Activated T-helper 2 cell treated with anti-CD3 and anti-CD28 coated beads, Interferon-gamma antibody, Interleukin-2, Interleukin-4, amounts not matched to agents 10 μg/mL and 5 μg/mL and 100 μg/mL, durations not matched to agents 14 hours and 24 hours and 36 hours (primary cell): ENCODE results near the gene LYSET. TPM values are rescaled to one million over a fixed set of nuclear protein-coding genes. Genes with fewer than 3 reads are reported as not detected.
"Not testable (repeated sequence)": the region's sequence is repeated elsewhere in the genome, so short reads cannot be mapped to it uniquely, and the experiment has no call there.

ENCODE experiments used
- DNase-seq: peaks from one replicate; pipeline ENCODE4 v3.0.0; 2021; ENCODE audit warnings: low spot score
- H3K27ac Mint-ChIP-seq: one replicate; pipeline ENCODE4 v1.8.0; 2021; ENCODE audit warnings: mixed read lengths
- H3K27me3 Mint-ChIP-seq: one replicate; pipeline ENCODE4 v1.8.0; 2021; ENCODE audit warnings: low read depth, mixed read lengths
- H3K36me3 Mint-ChIP-seq: one replicate; pipeline ENCODE4 v1.8.0; 2021; ENCODE audit warnings: low read depth, mixed read lengths
- H3K4me1 Mint-ChIP-seq: one replicate; pipeline ENCODE4 v1.8.0; 2021; ENCODE audit warnings: low read depth, mixed read lengths
- H3K4me3 Mint-ChIP-seq: one replicate; pipeline ENCODE4 v1.8.0; 2021; ENCODE audit warnings: low read depth, mild to moderate bottlenecking, moderate library complexity, mixed read lengths
- H3K9me3 Mint-ChIP-seq: one replicate; pipeline ENCODE4 v1.8.0; 2021; ENCODE audit warnings: mixed read lengths
- intact Hi-C: fragments of 100-400 bp; cut with micrococcal nuclease; formaldehyde crosslinking; loops from one replicate; pipeline ENCODE4 v1.15.1; 2023
- total RNA-seq: library from RNA; stranded (reverse); gene quantifications from 2 replicates; pipeline ENCODE4 v1.2.3, GENCODE V29; 2022

Gene LYSET
- total RNA-seq, 1 donor from 2014 or later: 13.4 TPM

GRCh38 chr14:93207468-93208308, 22.6 kb downstream of the LYSET start:
- Mint-ChIP-seq H3K36me3 (peaks cover 36% of the 10 kb centered on the region), H3K27me3 (no peaks in the 10 kb centered on the region), H3K9me3 (no peaks in the 10 kb centered on the region), H3K4me3 (peak overlapping the region; percentile 100), H3K4me1 (peaks cover 25% of the 10 kb centered on the region), H3K27ac (peak overlapping the region; percentile 98)
- no peak for DNase-seq
- intact Hi-C loops: loop anchor here (1.0 kb wide), 1 partner anchor 126 kb away; the partner anchor contains the start of gene BTBD7

DNA sequence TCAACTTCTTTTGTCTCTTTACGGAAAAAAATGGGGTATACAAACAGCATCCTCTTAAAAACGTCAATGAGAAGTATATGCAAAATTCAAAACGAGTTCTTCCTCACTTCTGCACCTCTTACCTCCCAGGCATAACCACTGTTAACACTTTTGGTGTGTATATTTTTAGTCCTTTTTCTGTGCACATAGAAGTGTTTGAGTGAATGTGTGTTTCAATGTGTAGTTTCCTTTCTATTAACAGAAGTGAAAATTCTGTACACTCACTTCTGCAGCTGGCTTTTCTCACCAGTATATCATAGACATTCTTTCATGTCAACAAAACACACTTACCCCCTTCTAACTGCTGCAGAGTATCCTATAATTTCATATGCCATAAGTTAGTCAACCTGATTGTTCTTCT, 27.3 kb downstream of the LYSET start:
- Mint-ChIP-seq H3K4me1 (peaks cover 13% of the 10 kb centered on the region), H3K4me3 (no peak overlapping the region), H3K36me3 (peaks cover 57% of the 10 kb centered on the region), H3K27ac (no peak overlapping the region), H3K27me3 (no peaks in the 10 kb centered on the region), H3K9me3 (no peaks in the 10 kb centered on the region)
- no peak for DNase-seq
- intact Hi-C loops: no loop called here

DNA sequence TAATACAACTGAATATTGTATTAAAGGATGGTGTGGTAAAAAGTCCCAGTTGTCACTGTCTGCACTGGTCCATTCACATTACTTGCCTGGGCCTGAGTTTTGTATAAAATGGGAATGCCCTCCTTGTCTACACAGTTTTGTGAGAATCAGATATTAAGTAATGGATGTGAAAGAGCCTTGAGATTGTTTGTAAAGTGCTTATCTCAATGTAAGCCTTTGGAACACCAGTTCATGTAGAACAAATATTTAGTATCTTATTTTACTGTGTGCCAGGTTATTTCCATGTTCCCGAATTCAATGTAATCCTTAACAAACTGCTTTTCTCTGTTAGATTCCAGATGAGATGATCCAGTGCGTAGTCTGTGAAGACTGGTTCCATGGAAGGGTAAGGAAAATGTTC, 29.5 kb downstream of the LYSET start:
- intact Hi-C loops: no loop called here
- DNase-seq: no peak
- peaks cover 2% of the 10 kb centered on the region for H3K4me1 Mint-ChIP-seq
- no peak overlapping the region for H3K27ac Mint-ChIP-seq
- H3K4me3 Mint-ChIP-seq: no peak overlapping the region
- no peaks in the 10 kb centered on the region for H3K27me3 Mint-ChIP-seq
- H3K9me3 Mint-ChIP-seq: no peaks in the 10 kb centered on the region
- peaks cover 56% of the 10 kb centered on the region for H3K36me3 Mint-ChIP-seq

- Mint-ChIP-seq H3K27me3 (no peaks in the 10 kb centered on the region), H3K36me3 (peaks cover 61% of the 10 kb centered on the region), H3K27ac (no peak overlapping the region), H3K4me3 (no peak overlapping the region), H3K4me1 (no peaks in the 10 kb centered on the region), H3K9me3 (no peaks in the 10 kb centered on the region)
- no peak for DNase-seq
- intact Hi-C loops: loop anchor here (1.0 to 5.0 kb wide), 2 partner anchors 42 to 106 kb away; no protein-coding TSS in a partner anchor
Observed at GRCh38 chr14:93219103-93219726, 34.1 kb downstream of the LYSET start.

GRCh38 chr14:93220509-93220908, 35.4 kb downstream of the LYSET start:
- DNase-seq: no peak
- Mint-ChIP-seq H3K9me3 (no peaks in the 10 kb centered on the region), H3K36me3 (peaks cover 57% of the 10 kb centered on the region), H3K4me1 (no peaks in the 10 kb centered on the region), H3K27me3 (no peaks in the 10 kb centered on the region), H3K27ac (no peak overlapping the region), H3K4me3 (no peak overlapping the region)
- intact Hi-C loops: no loop called here

DNA sequence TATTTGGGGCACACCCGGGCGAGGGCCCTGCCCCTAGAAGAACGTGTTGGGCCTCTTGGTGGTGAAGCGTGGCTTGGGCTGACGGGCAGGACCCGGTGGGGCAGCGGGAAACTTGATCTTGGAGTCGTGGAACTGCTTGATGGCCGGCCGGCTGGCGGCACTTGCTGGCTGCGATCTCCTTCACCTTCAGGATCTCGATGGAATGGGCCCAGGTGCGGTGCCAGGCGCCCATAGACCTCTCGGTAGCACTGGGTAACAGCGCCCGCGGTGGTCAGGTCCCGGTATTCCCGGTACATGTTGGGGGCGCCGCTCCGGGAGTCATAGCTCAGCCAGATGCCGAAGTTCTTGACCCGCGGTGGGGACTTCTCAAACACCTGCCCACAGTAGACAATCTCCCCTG, 38.4 kb downstream of the LYSET start:
- intact Hi-C loops: no loop called here
- no peaks in the 10 kb centered on the region for H3K9me3 Mint-ChIP-seq
- no peak overlapping the region for H3K27ac Mint-ChIP-seq
- H3K36me3 Mint-ChIP-seq: peaks cover 60% of the 10 kb centered on the region
- no peak overlapping the region for H3K4me3 Mint-ChIP-seq
- no peaks in the 10 kb centered on the region for H3K27me3 Mint-ChIP-seq
- no peak for DNase-seq
- no peaks in the 10 kb centered on the region for H3K4me1 Mint-ChIP-seq

DNA sequence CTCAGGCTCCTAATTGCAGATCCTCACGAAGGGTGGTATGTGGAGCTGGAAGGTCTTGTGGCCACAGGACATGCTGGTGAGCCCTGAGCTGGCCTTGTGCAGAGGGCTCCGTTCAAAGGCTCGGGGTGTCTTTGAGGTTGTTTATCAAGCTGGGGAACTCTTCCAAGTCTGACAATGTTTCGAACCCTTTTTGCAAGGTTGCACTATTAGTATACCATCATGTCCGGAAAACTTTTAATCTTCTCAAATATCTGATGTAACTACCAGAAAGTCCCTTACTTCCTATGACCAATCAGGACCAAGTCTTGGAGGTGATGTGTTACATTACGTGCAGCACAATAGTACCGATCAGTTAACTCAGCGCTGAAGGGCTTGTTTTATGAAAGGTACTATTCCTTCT, 43.4 kb downstream of the LYSET start:
- Mint-ChIP-seq H3K4me1 (peaks cover 8% of the 10 kb centered on the region), H3K36me3 (peaks cover 35% of the 10 kb centered on the region), H3K9me3 (no peaks in the 10 kb centered on the region), H3K27me3 (peaks cover 8% of the 10 kb centered on the region), H3K27ac (no peak overlapping the region), H3K4me3 (no peak overlapping the region)
- intact Hi-C loops: no loop called here
- no peak for DNase-seq

DNA sequence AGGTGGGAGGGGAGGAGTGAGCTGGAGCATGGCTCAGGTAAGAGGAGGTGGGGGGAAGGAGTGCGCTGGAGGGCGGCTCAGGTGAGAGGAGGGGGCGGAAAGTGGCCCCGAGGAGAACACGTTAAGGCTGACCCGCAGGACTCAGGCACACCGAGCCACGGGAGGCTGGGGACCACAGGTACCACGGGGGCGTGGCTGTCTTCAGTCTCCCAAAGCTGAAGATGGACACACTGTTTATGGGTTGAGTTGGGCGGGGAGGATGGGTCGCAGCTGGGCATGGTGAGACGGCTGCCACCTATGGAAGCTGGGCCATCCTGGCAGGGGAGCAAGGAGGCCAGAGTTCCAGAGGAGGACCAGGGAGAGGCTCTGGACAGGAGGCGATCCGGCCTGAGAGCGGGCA, 45.4 kb downstream of the LYSET start:
- peaks cover 15% of the 10 kb centered on the region for H3K27me3 Mint-ChIP-seq
- H3K9me3 Mint-ChIP-seq: no peaks in the 10 kb centered on the region
- peak overlapping the region; percentile 64 for H3K4me3 Mint-ChIP-seq
- intact Hi-C loops: no loop called here
- no peak for DNase-seq
- peaks cover 8% of the 10 kb centered on the region for H3K4me1 Mint-ChIP-seq
- no peak overlapping the region for H3K27ac Mint-ChIP-seq
- peaks cover 24% of the 10 kb centered on the region for H3K36me3 Mint-ChIP-seq

- Mint-ChIP-seq H3K27me3 (peaks cover 15% of the 10 kb centered on the region), H3K27ac (no peak overlapping the region), H3K36me3 (peaks cover 16% of the 10 kb centered on the region), H3K4me1 (peaks cover 8% of the 10 kb centered on the region), H3K9me3 (no peaks in the 10 kb centered on the region), H3K4me3 (peak overlapping the region; percentile 64)
- DNase-seq: no peak
- intact Hi-C loops: no loop called here
Observed at GRCh38 chr14:93231129-93231979, 46.2 kb downstream of the LYSET start.

GRCh38 chr14:93232159-93232558, 47.0 kb downstream of the LYSET start:
- Mint-ChIP-seq H3K36me3 (peaks cover 11% of the 10 kb centered on the region), H3K4me1 (peaks cover 8% of the 10 kb centered on the region), H3K27me3 (peaks cover 15% of the 10 kb centered on the region), H3K4me3 (no peak overlapping the region), H3K27ac (no peak overlapping the region), H3K9me3 (no peaks in the 10 kb centered on the region)
- no peak for DNase-seq
- intact Hi-C loops: no loop called here

DNA sequence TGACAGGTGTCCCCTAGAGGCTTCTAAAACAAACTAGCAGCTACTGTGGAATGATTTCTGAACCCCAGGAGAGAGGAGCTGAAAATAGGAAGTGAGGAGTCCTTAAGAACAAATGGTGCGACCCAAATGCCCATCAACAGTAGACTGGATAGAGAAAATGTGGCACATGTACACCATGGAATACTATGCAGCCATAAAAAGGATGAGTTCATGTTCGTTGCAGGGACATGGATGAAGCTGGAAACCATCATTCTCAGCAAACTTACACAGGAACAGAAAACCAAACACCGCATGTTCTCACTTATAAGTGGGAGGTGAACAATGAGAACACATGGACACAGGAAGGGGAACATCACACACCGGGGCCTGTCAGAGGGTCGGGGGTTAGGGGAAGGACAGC, 48.0 kb downstream of the LYSET start:
- intact Hi-C loops, H3K4me3 Mint-ChIP-seq, DNase-seq, H3K9me3 Mint-ChIP-seq, H3K36me3 Mint-ChIP-seq, H3K4me1 Mint-ChIP-seq, H3K27ac Mint-ChIP-seq: not testable (repeated sequence)
- H3K27me3 Mint-ChIP-seq: peaks cover 15% of the 10 kb centered on the region

DNA sequence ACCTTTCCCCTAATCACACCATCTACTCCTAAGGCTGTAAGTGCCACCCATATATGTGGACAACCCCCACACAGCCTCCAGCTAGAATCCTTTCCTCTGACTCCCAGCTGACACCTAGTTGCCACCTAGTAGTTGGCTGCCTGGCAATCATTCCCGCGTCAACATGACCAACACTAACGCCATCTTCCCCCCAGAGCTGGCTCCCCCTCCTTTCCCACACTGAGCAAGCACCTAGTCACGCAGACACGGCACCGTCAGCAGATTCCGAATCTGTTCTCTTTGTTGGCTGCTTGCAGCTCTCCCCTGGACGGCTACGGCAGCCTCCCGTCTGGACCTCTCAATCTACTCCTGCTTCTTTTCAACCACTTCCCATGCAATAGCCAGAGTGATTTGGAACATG, 49.7 kb downstream of the LYSET start:
- H3K4me3 Mint-ChIP-seq: no peak overlapping the region
- H3K36me3 Mint-ChIP-seq: peaks cover 1% of the 10 kb centered on the region
- no peak for DNase-seq
- H3K4me1 Mint-ChIP-seq: peaks cover 8% of the 10 kb centered on the region
- no peaks in the 10 kb centered on the region for H3K9me3 Mint-ChIP-seq
- no peak overlapping the region for H3K27ac Mint-ChIP-seq
- H3K27me3 Mint-ChIP-seq: peaks cover 15% of the 10 kb centered on the region
- intact Hi-C loops: no loop called here
